Measurements from ENCODE around the gene GRIN3B. TPM values are rescaled to one million over a fixed set of nuclear protein-coding genes. Genes with fewer than 3 reads are reported as not detected.
"Not testable (repeated sequence)": the region's sequence is repeated elsewhere in the genome, so short reads cannot be mapped to it uniquely, and the experiment has no call there.

Gene GRIN3B, protein sequence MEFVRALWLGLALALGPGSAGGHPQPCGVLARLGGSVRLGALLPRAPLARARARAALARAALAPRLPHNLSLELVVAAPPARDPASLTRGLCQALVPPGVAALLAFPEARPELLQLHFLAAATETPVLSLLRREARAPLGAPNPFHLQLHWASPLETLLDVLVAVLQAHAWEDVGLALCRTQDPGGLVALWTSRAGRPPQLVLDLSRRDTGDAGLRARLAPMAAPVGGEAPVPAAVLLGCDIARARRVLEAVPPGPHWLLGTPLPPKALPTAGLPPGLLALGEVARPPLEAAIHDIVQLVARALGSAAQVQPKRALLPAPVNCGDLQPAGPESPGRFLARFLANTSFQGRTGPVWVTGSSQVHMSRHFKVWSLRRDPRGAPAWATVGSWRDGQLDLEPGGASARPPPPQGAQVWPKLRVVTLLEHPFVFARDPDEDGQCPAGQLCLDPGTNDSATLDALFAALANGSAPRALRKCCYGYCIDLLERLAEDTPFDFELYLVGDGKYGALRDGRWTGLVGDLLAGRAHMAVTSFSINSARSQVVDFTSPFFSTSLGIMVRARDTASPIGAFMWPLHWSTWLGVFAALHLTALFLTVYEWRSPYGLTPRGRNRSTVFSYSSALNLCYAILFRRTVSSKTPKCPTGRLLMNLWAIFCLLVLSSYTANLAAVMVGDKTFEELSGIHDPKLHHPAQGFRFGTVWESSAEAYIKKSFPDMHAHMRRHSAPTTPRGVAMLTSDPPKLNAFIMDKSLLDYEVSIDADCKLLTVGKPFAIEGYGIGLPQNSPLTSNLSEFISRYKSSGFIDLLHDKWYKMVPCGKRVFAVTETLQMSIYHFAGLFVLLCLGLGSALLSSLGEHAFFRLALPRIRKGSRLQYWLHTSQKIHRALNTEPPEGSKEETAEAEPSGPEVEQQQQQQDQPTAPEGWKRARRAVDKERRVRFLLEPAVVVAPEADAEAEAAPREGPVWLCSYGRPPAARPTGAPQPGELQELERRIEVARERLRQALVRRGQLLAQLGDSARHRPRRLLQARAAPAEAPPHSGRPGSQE
- total RNA-seq (2014; rRNA removed; shearing (Covaris generic)), result not detected in 2 replicates

DNA sequence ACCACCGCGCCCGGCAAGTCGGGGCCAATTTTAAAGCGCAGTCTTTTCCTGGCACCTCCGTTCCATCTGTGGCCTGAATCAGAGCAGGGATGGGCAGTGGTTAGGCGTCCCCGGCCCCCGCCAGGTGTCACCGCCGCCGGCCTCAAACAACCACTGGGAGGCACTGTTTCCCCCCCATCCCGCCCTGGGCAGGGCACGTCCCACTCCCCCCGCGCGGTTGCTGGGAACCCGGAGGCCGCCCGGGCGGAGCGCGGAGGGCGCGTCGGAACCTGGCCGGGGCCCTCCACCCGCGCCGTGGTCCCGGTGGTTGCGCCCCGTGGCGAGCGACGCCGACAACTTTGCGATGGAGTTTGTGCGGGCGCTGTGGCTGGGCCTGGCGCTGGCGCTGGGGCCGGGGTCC is at the start of gene GRIN3B:
Gene GRIN3B, plus strand, starts transcription at position 325 of the 400 bp plus-strand sequence. Its CDS starts 19 bp downstream, at position 344.
- Histone ChIP-seq H3K9me3 (replicated peaks) (peaks cover 3% of the 10 kb centered on the region; the same call in 1 of the 2 replicates), H3K27ac (no peak within 1 kb of the TSS), H3K27me3 (replicated peaks) (peaks cover 87% of the 10 kb centered on the region), H3K4me3 (no peak within 1 kb of the TSS), H3K36me3 (no peaks in the 10 kb centered on the region; the same call in 1 of the 2 replicates), H3K4me1 (replicated peaks) (peaks cover 24% of the 10 kb centered on the region)
- peak in 1 of 2 experiments; percentile 66 for DNase-seq (ENCODE audit: low read depth in 1 of 2, low spot score in 2 of 2)

DNA sequence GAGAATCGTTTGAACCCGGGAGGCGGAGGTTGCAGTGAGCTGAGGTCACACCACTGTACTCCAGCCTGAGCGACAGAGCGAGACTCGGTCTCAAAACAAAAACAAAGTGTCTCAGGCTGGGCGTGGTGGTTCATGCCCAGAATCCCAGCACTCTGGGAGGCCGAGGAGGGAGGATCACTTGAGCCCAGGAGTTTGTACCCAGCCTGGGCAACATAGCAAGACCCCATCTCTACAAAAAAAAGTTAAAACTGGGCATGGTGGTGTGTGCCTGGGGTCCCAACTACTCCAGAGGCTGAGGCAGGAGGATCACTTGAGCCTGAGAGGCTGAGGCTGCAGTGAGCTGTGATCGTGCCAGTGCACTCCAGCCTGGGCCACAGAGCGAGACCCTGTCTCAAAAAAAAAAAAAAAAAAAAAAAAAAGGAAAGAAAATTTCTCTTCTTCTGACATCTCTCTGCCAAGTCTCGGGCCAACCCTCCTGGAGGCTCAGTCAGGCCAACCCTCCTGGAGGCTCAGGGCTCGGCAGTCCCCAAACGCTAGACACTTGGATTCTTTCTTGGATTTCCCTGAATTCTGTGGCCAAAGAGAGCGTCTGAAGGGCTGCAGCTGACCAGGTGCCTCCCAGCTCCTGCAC is 48.1 kb upstream of the GRIN3B start:
- no peak for DNase-seq (ENCODE audit: low read depth in 1 of 2, low spot score in 2 of 2)
- Histone ChIP-seq H3K9me3 (replicated peaks) (no peaks in the 10 kb centered on the region), H3K36me3 (no peaks in the 10 kb centered on the region), H3K4me1 (replicated peaks) (peaks cover 4% of the 10 kb centered on the region; the same call in 1 of the 2 replicates), H3K27me3 (replicated peaks) (no peaks in the 10 kb centered on the region), H3K4me3 (no peak overlapping the region), H3K27ac (no peak overlapping the region)

DNA sequence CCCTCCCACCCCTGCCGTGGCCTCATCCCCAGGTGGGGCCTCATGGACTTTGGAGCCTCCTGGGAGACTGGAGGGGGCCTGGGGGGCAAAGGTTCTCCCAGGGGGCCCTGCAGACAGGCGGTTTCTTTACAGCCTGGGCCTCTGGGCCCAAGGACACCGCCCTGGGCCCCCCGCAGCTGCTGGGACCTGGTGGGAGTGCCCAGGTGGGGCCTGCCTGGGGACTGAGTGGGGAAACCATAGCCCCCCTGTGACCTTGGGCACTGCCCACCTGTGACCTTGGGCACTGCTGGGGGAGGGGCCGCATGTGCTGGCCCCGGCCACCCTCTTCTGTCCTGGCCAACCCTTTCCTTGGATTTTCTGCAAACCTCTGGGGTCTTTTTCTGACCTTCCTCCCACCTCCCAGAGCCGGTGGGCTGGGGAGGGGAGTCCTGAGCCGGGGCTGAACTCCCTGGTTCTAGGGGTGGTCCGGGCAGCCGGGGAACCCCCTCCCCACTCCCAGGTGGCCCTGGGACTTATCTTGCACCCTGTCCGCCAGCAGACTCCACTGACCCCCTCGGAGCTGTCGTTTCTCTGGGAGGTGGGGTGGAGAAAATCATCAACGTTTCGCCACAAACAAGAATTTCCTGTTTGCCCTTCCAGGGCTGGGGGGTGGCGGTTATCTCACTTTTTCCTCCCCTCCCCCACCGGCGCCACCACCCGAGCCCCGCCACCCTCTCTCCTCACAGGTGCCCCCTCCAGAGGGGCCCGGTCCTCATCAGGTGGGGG is 47.4 kb upstream of the GRIN3B start:
- Histone ChIP-seq H3K4me3 (no peak overlapping the region), H3K4me1 (replicated peaks) (peaks cover 4% of the 10 kb centered on the region; the same call in 1 of the 2 replicates), H3K27ac (no peak overlapping the region), H3K36me3 (no peaks in the 10 kb centered on the region), H3K9me3 (replicated peaks) (no peaks in the 10 kb centered on the region), H3K27me3 (replicated peaks) (no peaks in the 10 kb centered on the region)
- DNase-seq (ENCODE audit: low read depth in 1 of 2, low spot score in 2 of 2), result no peak

DNA sequence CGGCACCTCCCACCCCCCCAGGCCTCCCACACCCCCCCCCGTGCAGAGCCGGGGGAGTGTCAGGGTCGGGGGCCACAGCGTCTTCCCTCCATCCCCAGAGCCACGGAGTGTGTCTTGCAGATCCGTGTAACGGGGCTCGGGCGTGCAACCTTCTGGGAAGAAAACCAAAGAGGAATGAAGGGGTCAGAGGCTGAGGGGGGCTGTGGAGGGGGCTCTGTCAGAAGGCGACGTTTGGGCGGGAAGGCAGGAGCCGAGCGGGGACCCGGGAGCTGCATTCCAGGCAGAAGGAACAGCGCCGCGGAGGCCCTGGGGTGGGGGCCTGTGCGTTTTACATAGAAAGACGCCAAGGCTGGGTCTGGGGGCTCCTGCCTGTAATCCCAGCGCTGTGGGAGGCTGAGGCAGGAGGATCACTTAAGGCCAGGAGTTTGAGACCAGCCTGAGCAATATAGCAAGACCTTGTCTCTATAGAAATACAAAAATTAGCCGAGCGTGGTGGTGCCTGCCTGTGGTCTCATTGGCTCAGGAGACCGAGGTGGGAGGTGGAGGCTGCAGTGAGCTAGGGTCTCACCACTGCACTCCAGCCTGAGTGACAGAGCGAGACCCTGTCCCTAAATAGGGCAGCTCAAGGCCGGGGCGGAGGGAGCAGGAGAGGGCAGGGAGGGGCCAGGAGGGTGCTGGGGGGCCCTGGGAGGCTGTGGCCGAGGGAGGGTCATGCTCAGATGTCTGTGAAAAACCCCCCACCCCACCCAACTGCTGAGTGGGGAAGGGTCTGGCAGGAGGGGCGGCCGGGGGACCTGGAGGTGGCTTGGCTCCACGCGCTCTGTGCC is 46.6 kb upstream of the GRIN3B start:
- Histone ChIP-seq H3K27me3 (replicated peaks) (no peaks in the 10 kb centered on the region), H3K4me1 (replicated peaks) (peaks cover 4% of the 10 kb centered on the region; the same call in 1 of the 2 replicates), H3K36me3 (no peaks in the 10 kb centered on the region), H3K4me3 (no peak overlapping the region), H3K27ac (no peak overlapping the region), H3K9me3 (replicated peaks) (no peaks in the 10 kb centered on the region)
- DNase-seq (ENCODE audit: low read depth in 1 of 2, low spot score in 2 of 2), result no peak

DNA sequence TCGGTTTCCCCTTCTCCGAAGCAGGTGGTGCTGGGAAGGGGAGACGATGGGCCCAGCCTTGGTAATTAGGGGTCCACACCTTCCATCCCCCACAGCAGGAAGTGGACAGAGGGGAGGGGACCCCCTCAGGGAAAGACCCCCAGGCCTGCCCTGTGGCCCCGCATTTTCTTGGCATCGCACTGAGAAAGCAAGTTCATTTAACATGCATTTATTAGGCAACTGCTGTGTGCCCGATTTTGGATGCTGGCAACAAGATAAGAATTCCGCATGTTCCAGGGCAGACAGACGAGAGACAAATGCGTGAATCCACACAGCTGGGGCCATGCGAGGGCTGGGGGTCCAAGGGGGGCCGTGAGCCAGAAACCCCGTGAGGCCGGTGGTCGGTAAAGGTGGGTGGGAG is 45.9 kb upstream of the GRIN3B start:
- Histone ChIP-seq H3K27ac (no peak overlapping the region), H3K9me3 (replicated peaks) (no peaks in the 10 kb centered on the region), H3K4me3 (no peak overlapping the region), H3K4me1 (replicated peaks) (peaks cover 4% of the 10 kb centered on the region; the same call in 1 of the 2 replicates), H3K36me3 (no peaks in the 10 kb centered on the region), H3K27me3 (replicated peaks) (no peaks in the 10 kb centered on the region)
- no peak for DNase-seq (ENCODE audit: low read depth in 1 of 2, low spot score in 2 of 2)

DNA sequence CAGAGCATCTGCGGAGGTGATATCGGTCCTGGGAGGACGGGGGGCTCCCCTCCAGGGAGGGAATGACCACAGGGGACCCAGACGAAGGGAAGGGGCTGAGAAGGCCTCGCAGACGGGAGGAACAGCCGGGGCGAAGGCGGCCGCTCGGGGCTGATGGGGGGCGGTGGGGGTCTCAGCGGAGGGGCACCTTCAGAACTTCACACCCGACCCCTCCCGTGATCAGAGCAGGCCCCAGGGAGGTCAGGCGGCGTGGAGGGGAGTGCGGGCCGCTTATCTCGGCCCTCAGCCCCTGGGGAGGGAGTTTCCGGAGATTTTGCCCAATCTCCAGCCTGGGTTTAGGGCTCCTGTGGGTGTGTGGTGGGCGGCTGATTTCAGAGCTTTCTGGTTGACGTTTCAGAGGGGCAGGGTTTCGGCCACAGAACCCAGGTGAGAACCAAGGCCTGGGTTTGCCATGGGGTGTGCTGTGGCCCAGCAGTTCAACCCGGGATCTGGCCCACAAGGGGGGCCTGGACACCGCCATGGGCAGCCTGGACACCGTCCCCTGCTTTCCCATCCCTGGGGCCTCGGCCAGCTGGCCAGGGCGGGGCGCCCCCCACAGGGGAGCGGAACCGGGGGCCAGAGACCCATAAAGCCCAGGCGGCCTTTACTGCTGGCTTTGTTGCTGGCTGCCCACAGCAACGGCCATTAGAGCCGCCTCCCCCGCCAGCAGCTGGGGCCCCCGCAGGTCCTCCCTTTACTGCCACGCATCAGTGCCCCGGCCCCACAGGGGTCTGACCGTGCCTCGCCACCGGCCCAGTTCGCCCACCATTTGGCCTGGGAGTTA is 45.3 kb upstream of the GRIN3B start:
- H3K4me1 ChIP-seq (replicated peaks), result peaks cover 4% of the 10 kb centered on the region; the same call in 1 of the 2 replicates
- no peak for DNase-seq (ENCODE audit: low read depth in 1 of 2, low spot score in 2 of 2)
- no peaks in the 10 kb centered on the region for H3K27me3 ChIP-seq (replicated peaks)
- H3K4me3 ChIP-seq, result no peak overlapping the region
- no peaks in the 10 kb centered on the region for H3K36me3 ChIP-seq
- H3K27ac ChIP-seq, result no peak overlapping the region
- H3K9me3 ChIP-seq (replicated peaks), result no peaks in the 10 kb centered on the region

DNA sequence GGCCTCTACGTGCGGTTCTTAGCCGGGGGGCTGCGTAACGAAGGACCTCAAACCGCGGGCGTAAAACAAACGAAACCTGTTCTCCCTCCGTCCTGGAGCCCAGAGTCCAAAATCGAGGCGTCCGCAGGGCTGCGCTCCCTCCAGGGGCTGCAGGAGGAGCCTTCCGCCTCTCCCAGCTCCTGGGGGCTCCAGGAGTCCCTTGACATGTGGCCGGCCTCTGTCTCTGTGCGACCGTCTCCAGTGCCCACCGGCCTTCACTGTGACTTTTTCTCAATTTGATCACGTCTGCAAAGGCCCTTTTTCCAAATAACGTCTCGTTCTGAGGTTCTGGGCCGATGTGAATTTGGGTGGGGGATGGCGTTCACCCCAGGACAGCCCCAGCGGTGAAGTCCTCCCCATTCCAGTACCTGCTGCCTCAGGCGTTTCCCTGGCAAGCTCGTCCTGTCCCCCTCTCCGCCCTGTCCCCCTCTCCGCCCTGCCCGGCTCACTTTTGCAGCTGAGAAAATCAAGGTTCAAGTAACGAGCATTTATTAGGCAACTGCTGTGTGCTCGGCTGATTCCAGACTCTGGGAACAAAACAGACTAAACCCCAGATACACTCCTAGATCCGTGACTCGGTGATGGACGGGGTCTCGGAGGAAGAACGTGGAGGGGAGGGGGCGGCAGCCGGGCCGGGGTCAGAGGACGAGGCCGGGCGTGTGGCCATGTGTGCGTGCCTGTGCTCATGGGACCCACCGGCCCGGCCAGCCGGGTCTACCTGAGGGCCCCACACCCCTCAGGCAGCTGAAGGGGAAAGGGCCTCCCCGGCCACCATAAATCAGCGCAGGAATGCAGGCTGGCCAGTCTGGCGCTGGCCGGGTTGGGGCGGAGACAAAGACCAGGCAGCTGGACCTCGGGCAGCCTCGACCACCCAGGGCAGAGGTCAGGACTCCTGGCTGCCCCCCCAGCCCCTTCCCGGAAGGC is 44.1 kb upstream of the GRIN3B start:
- peaks cover 4% of the 10 kb centered on the region; the same call in 1 of the 2 replicates for H3K4me1 ChIP-seq (replicated peaks)
- no peaks in the 10 kb centered on the region for H3K36me3 ChIP-seq
- no peak for DNase-seq (ENCODE audit: low read depth in 1 of 2, low spot score in 2 of 2)
- H3K27ac ChIP-seq, result no peak overlapping the region
- no peak overlapping the region for H3K4me3 ChIP-seq
- no peaks in the 10 kb centered on the region for H3K9me3 ChIP-seq (replicated peaks)
- H3K27me3 ChIP-seq (replicated peaks), result no peaks in the 10 kb centered on the region

DNA sequence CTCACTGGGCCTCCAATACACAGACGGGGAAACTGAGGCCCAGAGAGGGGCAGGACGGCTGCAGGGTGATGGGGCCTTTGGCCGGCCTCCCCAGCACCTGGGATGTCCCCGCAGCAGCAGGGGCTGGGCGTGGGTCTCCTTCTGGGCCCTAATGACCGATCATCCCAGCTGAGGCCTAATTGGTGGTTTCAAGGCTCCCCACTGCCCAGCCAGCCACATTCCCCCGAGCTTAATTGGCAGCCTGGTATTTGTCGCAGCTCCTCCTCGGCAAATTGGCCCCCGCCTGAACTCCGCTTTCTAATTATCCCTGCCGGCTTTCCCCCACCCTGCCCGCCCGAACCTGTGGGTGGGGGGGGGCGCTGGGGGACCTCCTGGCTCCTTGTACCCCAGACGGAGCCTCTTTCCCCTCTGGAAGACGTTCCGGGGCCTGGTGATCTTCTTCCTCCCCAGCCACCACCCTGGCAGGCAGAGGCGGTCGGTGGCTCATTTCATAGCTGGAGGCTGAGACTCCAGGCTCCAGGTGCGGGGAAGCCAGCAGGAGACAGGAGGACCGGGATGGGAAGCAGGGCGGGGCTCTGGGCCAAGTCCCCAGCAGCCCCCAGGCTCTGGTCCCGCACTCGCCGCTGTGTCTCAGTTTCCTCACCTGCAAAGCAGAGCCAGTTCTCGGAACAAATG is 43.3 kb upstream of the GRIN3B start:
- H3K27ac ChIP-seq, result no peak overlapping the region
- no peak overlapping the region for H3K4me3 ChIP-seq
- no peaks in the 10 kb centered on the region for H3K9me3 ChIP-seq (replicated peaks)
- H3K36me3 ChIP-seq, result no peaks in the 10 kb centered on the region
- peaks cover 4% of the 10 kb centered on the region; the same call in 1 of the 2 replicates for H3K4me1 ChIP-seq (replicated peaks)
- H3K27me3 ChIP-seq (replicated peaks), result no peaks in the 10 kb centered on the region
- no peak for DNase-seq (ENCODE audit: low read depth in 1 of 2, low spot score in 2 of 2)

DNA sequence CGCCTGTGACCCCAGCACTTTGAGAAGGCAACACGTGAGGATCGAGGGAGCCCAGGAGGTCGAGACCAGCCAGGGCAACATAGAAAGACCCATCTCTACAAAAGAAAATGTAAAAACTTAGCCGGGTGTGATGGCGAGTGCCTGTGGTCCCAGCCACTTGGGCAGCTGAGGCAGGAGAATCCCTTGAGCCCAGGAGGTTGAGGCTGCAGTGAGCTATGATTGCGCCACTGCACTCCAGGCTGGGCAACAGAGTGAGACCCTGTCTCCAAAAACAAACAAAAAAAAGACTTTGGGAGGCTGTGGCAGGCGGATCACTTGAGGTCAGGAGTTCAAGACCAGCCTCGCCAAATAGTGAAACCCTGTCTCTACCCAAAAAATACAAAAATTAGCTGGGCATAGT is 42.6 kb upstream of the GRIN3B start:
- not testable (repeated sequence) for H3K9me3 ChIP-seq (replicated peaks); H3K27ac ChIP-seq; DNase-seq (ENCODE audit: low read depth in 1 of 2, low spot score in 2 of 2); H3K4me3 ChIP-seq; H3K4me1 ChIP-seq (replicated peaks); H3K36me3 ChIP-seq; H3K27me3 ChIP-seq (replicated peaks)

DNA sequence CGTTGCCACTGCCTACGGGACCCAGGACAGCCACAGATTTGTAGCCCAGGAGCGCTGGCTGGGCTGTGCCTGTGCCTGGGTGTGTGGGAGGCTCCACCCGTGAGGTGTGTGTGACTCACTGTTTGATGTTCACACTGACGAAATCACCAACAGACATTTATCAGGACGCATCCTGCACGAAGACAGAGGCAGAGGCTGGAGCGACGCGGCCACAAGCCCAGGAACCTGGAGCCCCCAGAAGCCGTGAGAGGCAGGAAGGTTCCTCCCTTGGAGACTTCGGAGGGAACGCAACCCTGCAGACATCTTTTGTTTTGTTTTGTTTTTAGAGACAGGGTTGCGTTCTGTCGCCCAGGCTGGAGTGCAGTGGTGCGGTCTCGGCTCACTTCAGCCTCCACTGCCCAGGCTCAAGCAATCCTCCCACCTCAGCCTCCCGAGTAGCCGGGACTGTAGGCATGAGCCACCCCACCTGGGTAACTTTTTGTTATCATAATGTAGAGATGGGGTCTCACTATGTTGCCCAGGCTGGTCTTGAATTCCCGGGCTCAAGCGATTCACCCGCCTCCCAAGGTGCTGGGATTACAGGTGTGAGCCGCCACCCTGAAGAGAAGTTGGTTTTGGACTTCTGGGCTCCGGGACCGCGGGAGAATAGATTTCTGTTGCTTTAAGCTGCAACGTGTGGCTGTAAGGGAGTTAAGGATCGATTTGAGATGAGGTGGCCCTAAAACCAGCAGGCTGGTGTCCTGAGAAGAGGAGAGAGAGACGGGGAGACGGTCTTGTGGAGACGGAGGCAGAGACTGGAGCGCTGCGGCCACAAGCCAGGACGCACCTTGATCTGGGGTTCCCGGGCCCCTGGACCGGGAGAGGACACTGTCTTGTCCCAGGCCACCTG is 41.0 kb upstream of the GRIN3B start:
- no peak overlapping the region for H3K4me3 ChIP-seq
- no peak for DNase-seq (ENCODE audit: low read depth in 1 of 2, low spot score in 2 of 2)
- H3K36me3 ChIP-seq, result no peaks in the 10 kb centered on the region
- H3K4me1 ChIP-seq (replicated peaks), result no peaks in the 10 kb centered on the region
- no peaks in the 10 kb centered on the region for H3K9me3 ChIP-seq (replicated peaks)
- H3K27me3 ChIP-seq (replicated peaks), result no peaks in the 10 kb centered on the region
- H3K27ac ChIP-seq, result no peak overlapping the region

Data from SJSA1 (cell line).